GM18858 (cell line): ENCODE results near the gene EML6.
A peak's percentile ranks its signal among the peaks of the same experiment; 100 is the strongest.

ENCODE experiments used
- ATAC-seq: cut with Tn5 transposase; IDR thresholded peaks from one replicate; pipeline ENCODE4 v1.9.1; 2021; ENCODE audit not compliant: unreplicated experiment

The EML6 gene

GRCh38 chr2:54789878-54790277 is 66.4 kb downstream of the EML6 start:
- no peak for ATAC-seq

- no peak for ATAC-seq
These were observed 68.4 kb downstream of the EML6 start for GRCh38 chr2:54791831-54792230.

GRCh38 chr2:54797307-54797706 is 73.8 kb downstream of the EML6 start:
- ATAC-seq, result no peak

- no peak for ATAC-seq
These were observed 77.9 kb downstream of the EML6 start for GRCh38 chr2:54801352-54801751.

DNA sequence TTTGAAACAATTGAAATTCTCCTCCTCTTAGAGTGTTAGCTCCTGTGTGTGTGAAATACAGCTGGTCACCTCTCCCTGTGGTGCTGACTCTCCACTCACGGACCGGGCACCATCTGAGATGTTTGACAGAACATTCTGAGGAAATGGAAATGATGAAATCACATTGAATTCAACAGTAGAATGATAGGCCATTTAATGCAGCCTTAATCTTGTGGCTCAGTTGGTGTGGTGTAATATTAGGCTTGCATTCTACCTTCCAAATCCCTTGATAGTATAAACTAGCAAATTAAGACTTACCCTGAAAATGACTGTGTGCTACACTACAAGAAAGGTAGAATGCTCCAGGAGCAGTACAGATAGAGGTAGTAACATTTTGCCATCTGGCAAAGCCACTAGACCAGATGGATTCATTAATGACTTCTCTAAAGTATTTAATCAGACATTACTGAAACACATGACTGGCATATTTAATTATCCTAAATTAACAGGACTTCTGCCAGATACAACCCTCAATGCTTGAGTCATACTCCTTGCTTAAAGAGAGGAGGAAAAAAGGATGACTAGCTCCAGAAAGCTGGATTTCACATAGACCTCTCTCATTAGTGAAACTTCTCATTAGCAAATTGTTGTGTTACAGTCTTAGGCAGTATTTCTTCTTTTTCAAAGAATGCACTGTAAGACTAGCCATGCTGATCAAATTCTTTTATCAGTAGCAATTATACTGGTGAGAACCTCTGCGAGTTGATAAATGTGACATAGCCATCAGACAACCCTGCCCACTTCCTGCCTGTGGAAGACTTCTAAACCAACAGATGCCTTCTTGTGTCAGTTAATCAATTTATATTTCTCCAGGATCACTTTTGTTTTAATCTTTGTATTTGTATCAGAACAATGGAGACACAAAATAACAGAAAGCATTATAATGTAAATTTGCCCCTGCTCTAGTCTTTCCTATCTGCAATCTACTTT is 80.6 kb downstream of the EML6 start:
- no peak for ATAC-seq

- no peak for ATAC-seq
These were observed 81.8 kb downstream of the EML6 start for GRCh38 chr2:54805255-54805654.

- ATAC-seq, result no peak
These were observed 83.5 kb downstream of the EML6 start for GRCh38 chr2:54806975-54807374.

GRCh38 chr2:54808661-54809060 is 85.2 kb downstream of the EML6 start:
- no peak for ATAC-seq

DNA sequence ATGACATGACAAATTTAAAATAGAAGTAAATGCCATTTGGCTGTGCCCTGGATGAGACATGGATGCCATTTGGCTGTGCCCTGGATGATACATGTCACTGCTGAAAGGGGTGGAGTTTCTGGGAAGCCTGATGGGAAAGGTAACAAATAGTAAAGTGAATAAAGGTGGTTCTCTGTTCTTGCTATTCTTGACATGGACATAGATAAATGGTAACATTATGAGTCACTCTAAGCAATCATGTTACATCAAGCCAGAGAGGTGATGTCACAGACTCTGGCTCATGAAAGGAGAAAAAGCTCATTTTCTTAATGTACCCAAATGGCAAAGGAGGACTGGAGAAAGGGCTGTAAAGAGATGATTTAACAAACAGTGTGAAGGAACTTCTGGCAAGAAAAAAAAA is 86.4 kb downstream of the EML6 start:
- no peak for ATAC-seq

DNA sequence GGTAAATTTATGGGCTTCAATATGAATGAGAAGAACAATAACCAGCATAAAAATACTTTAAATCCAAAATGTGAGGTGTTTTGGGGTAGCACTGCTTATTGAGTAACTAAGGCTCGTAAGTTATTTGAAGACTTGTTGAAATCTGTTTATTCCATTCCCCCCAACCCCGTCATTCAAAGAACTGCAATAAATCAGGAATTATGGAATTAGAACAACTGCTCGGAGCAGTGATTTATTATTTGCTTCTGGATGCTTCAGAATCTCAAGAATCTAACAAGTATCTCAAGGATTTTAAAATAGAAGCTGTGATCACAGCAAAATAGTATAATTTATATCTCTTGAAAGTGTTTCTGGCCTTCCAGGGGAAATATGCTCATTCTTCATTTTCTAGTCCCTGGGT is 86.8 kb downstream of the EML6 start:
- no peak for ATAC-seq

DNA sequence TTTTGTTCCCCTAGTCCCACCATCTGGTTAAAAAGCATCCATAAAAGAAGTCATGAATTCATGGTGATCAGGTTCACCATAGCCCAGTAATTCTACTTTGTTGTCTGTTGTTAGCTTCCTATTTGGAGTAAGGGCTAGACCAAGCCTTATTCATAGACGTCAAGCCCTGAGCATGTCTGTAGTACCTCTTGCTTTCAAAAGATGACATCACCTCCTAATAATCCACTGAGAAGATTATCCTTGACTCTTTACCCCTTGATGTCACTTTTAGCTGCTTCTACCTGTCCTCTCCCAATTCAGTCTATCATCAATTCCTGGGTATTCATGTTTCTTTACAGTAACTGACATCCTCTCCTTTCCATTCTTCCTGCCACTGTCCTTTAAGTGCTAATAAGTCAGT is 90.1 kb downstream of the EML6 start:
- ATAC-seq, result no peak

- no peak for ATAC-seq
These were observed 91.1 kb downstream of the EML6 start for GRCh38 chr2:54814389-54815147.

- ATAC-seq, result no peak
These were observed 91.7 kb downstream of the EML6 start for GRCh38 chr2:54815148-54815539.

GRCh38 chr2:54818226-54818625 is 94.8 kb downstream of the EML6 start:
- no peak for ATAC-seq

DNA sequence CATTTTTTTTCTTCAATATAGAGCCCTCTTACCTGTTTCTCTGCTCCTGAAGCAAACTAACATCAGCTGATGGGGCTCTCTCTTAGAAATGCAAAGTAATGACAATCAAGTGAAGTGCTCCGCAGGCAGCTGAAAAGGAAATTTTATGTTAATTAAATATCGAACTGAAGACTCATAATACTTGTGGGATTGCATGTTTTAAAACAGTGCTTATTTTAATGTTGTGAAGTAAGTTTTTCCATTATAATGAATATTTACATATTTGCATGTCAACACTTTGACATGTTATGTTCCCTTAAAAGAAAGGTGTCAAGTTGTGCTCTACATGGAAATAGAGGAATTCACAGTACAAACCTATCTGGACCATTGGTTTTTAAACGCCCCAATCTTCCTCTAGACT is 97.1 kb downstream of the EML6 start:
- ATAC-seq, result no peak

GRCh38 chr2:54824567-54824966 is 101.1 kb downstream of the EML6 start:
- ATAC-seq, result no peak

DNA sequence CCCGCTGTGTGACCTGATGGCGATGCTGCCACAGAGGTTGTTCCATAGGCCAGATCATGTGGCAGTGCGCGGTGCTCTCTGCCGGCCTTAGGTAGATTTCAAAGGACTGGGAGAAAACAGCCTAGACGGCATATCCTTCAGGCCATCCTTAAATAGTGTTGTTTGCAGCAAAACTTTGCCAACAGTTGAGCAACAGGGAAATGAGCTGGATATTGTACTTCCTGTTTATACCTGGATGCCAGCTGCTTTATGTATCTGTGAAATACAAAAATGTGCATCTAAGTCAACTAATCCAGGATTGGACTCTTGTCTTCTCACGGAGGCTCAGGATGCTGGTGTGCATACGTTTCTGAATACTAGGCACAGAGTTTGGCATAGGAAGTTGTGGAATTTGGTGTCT is 107.1 kb downstream of the EML6 start:
- ATAC-seq, result no peak

- no peak for ATAC-seq
These were observed 108.0 kb downstream of the EML6 start for GRCh38 chr2:54831480-54831879.

DNA sequence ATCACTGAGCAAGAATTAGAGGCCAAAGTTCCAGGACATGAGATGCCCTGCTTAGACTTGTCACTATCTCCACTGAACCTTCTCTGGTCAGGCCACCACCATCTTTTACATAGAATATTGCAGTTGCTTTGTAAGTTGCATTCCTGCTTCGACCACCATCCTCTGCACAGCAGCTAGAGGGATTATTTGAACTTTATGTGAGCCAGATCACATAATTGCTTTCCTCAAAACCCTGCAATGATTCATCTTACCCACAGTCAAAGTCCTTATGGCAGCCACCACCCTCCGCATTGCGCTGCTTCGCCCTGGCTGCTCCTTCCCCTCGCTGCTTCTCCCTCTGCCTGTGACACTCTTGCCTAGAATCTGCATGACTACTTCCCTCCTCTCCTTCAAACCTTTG is 111.3 kb downstream of the EML6 start:
- no peak for ATAC-seq

DNA sequence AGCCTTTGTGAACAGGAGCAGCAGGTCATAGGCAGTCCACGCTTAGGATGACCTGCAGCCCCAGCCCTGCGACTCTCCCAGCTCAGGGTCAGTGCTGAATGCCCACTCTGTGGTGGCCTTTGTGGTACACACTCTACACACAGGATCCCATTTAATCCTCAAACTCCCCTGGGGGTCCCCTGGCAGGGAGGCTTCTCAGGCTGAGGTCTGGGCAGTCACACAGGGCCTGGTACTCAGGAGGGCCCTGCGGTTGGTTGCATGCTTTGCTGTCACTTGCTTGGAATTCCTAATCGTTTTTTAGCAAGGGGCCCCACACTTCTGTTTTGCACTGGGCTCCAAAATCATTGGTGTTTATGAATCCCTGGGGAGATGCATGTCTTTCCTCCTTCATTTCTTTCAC is 113.0 kb downstream of the EML6 start:
- ATAC-seq, result no peak

DNA sequence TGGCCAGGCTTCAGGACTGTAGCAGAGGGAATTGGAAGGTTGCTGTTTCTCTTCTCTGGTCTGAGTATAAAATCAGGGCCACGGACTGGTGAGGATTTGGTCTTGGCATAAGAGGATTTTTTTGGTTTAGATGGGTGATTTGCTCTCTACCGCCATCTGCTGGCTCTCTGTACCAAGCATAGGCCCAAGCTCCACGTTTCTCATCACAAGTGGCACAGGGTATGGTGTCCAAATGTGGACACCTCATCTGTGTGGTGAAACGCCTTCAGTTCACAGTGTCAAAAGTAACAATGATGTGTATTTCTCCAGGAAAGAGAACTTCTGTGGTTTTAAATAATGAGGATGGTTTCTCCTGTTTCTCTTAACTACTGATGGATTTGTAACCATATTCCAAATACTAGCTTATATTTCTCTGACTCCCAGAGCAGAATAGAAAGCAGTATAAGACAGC is 115.1 kb downstream of the EML6 start:
- peak; percentile 76 for ATAC-seq
